ENCODE results near the gene AAR2.

The AAR2 gene

GRCh38 chr20:36219671-36220220, 16.5 kb upstream of the AAR2 start:
- DNase-seq: no peak

- no peak for DNase-seq
These were observed 10.6 kb upstream of the AAR2 start for GRCh38 chr20:36225666-36226065.

GRCh38 chr20:36228770-36229169, 7.5 kb upstream of the AAR2 start:
- DNase-seq: no peak

GRCh38 chr20:36230019-36230418, 6.3 kb upstream of the AAR2 start:
- DNase-seq: no peak

- DNase-seq: no peak
These were observed 4.9 kb upstream of the AAR2 start for GRCh38 chr20:36231331-36231730.

GRCh38 chr20:36234771-36235320, 1.4 kb upstream of the AAR2 start:
- no peak for DNase-seq

- DNase-seq: no peak
These were observed 476 bp downstream of the AAR2 start for GRCh38 chr20:36236786-36237121.

- no peak for DNase-seq
These were observed 1.2 kb downstream of the AAR2 start for GRCh38 chr20:36237477-36237876.

- DNase-seq: no peak
These were observed 1.9 kb downstream of the AAR2 start for GRCh38 chr20:36238153-36238552.

GRCh38 chr20:36238760-36239159, 2.5 kb downstream of the AAR2 start:
- DNase-seq: no peak

GRCh38 chr20:36240076-36240475, 3.8 kb downstream of the AAR2 start:
- no peak for DNase-seq

GRCh38 chr20:36241678-36242077, 5.4 kb downstream of the AAR2 start:
- DNase-seq: no peak

- DNase-seq: no peak
These were observed 7.4 kb downstream of the AAR2 start for GRCh38 chr20:36243726-36244125.

GRCh38 chr20:36246401-36246800, 10.1 kb downstream of the AAR2 start:
- no peak for DNase-seq

- no peak for DNase-seq
These were observed 12.6 kb downstream of the AAR2 start for GRCh38 chr20:36248836-36249235.

GRCh38 chr20:36249450-36249849, 13.2 kb downstream of the AAR2 start:
- no peak for DNase-seq

- no peak for DNase-seq
These were observed 15.1 kb downstream of the AAR2 start for GRCh38 chr20:36251426-36251825.

- no peak for DNase-seq
These were observed 16.2 kb downstream of the AAR2 start for GRCh38 chr20:36252511-36252910.

GRCh38 chr20:36253036-36253435, 16.8 kb downstream of the AAR2 start:
- no peak for DNase-seq

GRCh38 chr20:36254076-36254475, 17.8 kb downstream of the AAR2 start:
- no peak for DNase-seq

GRCh38 chr20:36255445-36255844, 19.2 kb downstream of the AAR2 start:
- DNase-seq: no peak

- no peak for DNase-seq
These were observed 23.1 kb downstream of the AAR2 start for GRCh38 chr20:36259177-36260061.

- no peak for DNase-seq
These were observed 24.0 kb downstream of the AAR2 start for GRCh38 chr20:36260316-36260715.

- no peak for DNase-seq
These were observed 25.3 kb downstream of the AAR2 start for GRCh38 chr20:36261389-36262105.

All from left hindlimb (tissue), 1 donor.